ENCODE measurements around the gene ZNRD2. TPM values are rescaled to one million over a fixed set of nuclear protein-coding genes. Genes with fewer than 3 reads are reported as not detected.
"Not testable (repeated sequence)": the region's sequence is repeated elsewhere in the genome, so short reads cannot be mapped to it uniquely, and the experiment has no call there.

Gene ZNRD2
- total RNA-seq, 1 donor from 2014 or later, result 94.6 TPM

- DNase-seq (ENCODE audit: low spot score), result no peak
- Mint-ChIP-seq H3K9me3 (no peaks in the 10 kb centered on the region), H3K27ac (peak overlapping the region; percentile 31), H3K4me3 (no peak overlapping the region), H3K27me3 (ENCODE audit: insufficient read depth) (no peaks in the 10 kb centered on the region), H3K4me1 (ENCODE audit: low read depth) (peaks cover 53% of the 10 kb centered on the region), H3K36me3 (ENCODE audit: low read depth) (peaks cover 5% of the 10 kb centered on the region)
- intact Hi-C loops (cut with micrococcal nuclease), result no loop called here
Measured at GRCh38 chr11:65562020-65562419, 8.3 kb upstream of the ZNRD2 start.

DNA sequence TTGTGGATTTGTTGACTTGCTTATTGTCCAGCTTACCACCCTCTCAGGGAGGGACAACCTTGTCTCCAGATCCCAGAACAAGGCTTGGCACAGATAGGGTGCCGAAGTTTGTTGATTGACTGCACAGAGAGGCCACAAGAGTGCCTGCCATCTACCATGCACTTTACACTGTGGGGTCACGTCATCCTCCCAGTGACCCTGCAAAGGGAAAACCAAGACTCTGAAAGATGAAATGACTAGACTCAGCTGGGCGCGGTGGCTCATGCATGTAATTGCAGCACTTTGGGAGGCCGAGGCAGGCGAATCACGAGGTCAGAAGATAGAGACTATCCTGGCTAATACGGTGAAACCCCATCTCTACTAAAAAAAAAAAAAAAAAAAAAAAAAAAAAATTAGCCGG is 7.5 kb upstream of the ZNRD2 start:
- Mint-ChIP-seq H3K27me3 (ENCODE audit: insufficient read depth) (no peaks in the 10 kb centered on the region), H3K4me3 (no peak overlapping the region), H3K4me1 (ENCODE audit: low read depth) (peaks cover 49% of the 10 kb centered on the region), H3K27ac (no peak overlapping the region), H3K9me3 (no peaks in the 10 kb centered on the region), H3K36me3 (ENCODE audit: low read depth) (peaks cover 5% of the 10 kb centered on the region)
- DNase-seq (ENCODE audit: low spot score), result no peak
- intact Hi-C loops (cut with micrococcal nuclease), result no loop called here

GRCh38 chr11:65563601-65564000 is 6.7 kb upstream of the ZNRD2 start:
- H3K27ac Mint-ChIP-seq, result no peak overlapping the region
- H3K4me1 Mint-ChIP-seq (ENCODE audit: low read depth), result peaks cover 57% of the 10 kb centered on the region
- intact Hi-C loops (cut with micrococcal nuclease), result no loop called here
- no peak for DNase-seq (ENCODE audit: low spot score)
- no peaks in the 10 kb centered on the region for H3K9me3 Mint-ChIP-seq
- peaks cover 10% of the 10 kb centered on the region for H3K36me3 Mint-ChIP-seq (ENCODE audit: low read depth)
- H3K4me3 Mint-ChIP-seq, result no peak overlapping the region
- H3K27me3 Mint-ChIP-seq (ENCODE audit: insufficient read depth), result no peaks in the 10 kb centered on the region

- Mint-ChIP-seq H3K36me3 (ENCODE audit: low read depth) (peaks cover 13% of the 10 kb centered on the region), H3K27ac (peak overlapping the region; percentile 89), H3K4me1 (ENCODE audit: low read depth) (peaks cover 54% of the 10 kb centered on the region), H3K4me3 (peak overlapping the region; percentile 56)
- intact Hi-C loops (cut with micrococcal nuclease); DNase-seq (ENCODE audit: low spot score); H3K27me3 Mint-ChIP-seq (ENCODE audit: insufficient read depth); H3K9me3 Mint-ChIP-seq: not testable (repeated sequence)
Measured at GRCh38 chr11:65564879-65565559, 5.3 kb upstream of the ZNRD2 start.

DNA sequence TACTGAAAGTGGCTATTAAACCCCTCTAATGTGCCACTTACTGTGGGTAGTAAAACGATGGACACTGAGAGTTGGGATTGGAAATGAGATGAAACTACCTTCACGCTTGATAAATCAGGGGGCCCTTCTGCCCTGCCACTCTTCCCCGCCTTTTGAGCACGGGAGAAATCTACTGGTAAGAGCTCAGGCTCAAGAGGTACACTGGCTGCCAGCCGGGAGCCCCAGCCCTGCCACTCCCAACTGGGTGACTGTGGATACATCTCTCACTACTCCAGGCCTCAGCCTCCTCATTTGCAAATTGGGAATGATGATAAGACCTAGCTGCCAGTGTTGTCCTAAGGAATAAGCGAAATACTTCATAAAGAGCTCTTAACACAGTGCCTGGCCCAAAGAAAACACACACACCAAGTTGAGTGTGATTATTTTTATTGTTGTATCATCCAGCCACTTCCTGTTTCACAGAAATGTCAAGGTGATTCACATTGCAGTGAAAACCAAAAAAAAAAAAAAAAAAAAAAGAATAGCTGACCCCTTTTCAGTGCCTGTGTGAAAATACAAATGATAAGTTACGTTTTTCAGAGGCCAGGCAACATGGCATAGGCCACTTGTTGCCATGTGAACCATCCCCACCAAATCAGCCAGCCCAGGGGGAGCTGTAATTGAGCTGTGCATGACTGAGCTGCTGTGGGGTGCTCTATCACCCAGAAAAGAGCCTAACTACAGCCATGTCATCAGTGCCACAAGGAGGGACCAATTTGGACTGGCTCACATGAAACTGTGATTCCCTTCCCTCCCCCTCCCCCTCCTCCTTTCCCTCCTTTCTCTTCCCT is 4.4 kb upstream of the ZNRD2 start:
- peaks cover 46% of the 10 kb centered on the region for H3K4me1 Mint-ChIP-seq (ENCODE audit: low read depth)
- H3K9me3 Mint-ChIP-seq, result no peaks in the 10 kb centered on the region

GRCh38 chr11:65569164-65569972 is 909 bp upstream of the ZNRD2 start:
- Mint-ChIP-seq H3K9me3 (no peaks in the 10 kb centered on the region), H3K4me3 (peak overlapping the region; percentile 99), H3K36me3 (ENCODE audit: low read depth) (peaks cover 30% of the 10 kb centered on the region), H3K4me1 (ENCODE audit: low read depth) (peaks cover 64% of the 10 kb centered on the region), H3K27me3 (ENCODE audit: insufficient read depth) (no peaks in the 10 kb centered on the region), H3K27ac (peak overlapping the region; percentile 98)
- intact Hi-C loops (cut with micrococcal nuclease), result loop anchor here (1.0 kb wide), 1 partner anchor 10 kb away; no protein-coding TSS in a partner anchor
- DNase-seq (ENCODE audit: low spot score), result no peak

More for the DNA sequence above, 4.4 kb upstream of the ZNRD2 start:
- DNase-seq (ENCODE audit: low spot score), result no peak
- H3K36me3 Mint-ChIP-seq (ENCODE audit: low read depth), result peaks cover 16% of the 10 kb centered on the region
- no peaks in the 10 kb centered on the region for H3K27me3 Mint-ChIP-seq (ENCODE audit: insufficient read depth)
- intact Hi-C loops (cut with micrococcal nuclease), result no loop called here
- peak overlapping the region; percentile 56 for H3K4me3 Mint-ChIP-seq
- peak overlapping the region; percentile 89 for H3K27ac Mint-ChIP-seq

- Mint-ChIP-seq H3K27me3 (ENCODE audit: insufficient read depth) (no peaks in the 10 kb centered on the region), H3K36me3 (ENCODE audit: low read depth) (peaks cover 30% of the 10 kb centered on the region), H3K4me3 (peak overlapping the region; percentile 99), H3K9me3 (no peaks in the 10 kb centered on the region), H3K4me1 (ENCODE audit: low read depth) (peaks cover 57% of the 10 kb centered on the region), H3K27ac (peak overlapping the region; percentile 97)
- intact Hi-C loops (cut with micrococcal nuclease), result loop anchor here (2.0 to 5.0 kb wide), 6 partner anchors 75 to 694 kb away; partner anchors contain the start of genes ATG2A, EHD1, KAT5 and SAC3D1
- DNase-seq (ENCODE audit: low spot score), result no peak
Measured at GRCh38 chr11:65571420-65571819, 1.1 kb downstream of the ZNRD2 start.

DNA sequence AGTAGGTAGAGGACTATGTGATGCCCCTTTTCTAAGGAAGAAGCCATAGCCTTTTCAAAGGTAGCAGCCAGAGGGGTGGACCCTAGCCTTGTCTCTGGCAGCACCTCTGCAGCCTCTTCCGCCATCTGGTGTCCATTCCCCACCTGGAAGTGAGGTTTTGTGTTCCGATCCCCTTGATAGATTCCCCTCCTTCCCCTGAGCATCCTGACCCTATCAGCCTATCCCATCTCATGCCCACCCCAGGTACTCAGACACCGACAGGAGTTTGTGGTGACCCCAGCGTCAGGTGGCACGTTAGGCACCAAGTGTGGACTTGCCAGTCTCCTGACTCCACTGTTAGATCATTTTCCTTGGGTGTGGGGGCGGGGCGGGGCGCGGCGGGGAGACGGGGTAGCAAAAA is 1.7 kb downstream of the ZNRD2 start:
- peak overlapping the region; percentile 97 for H3K27ac Mint-ChIP-seq
- intact Hi-C loops (cut with micrococcal nuclease), result loop anchor here (2.0 to 5.0 kb wide), 6 partner anchors 75 to 695 kb away; partner anchors contain the start of genes ATG2A, EHD1, KAT5 and SAC3D1
- H3K27me3 Mint-ChIP-seq (ENCODE audit: insufficient read depth), result no peaks in the 10 kb centered on the region
- peaks cover 52% of the 10 kb centered on the region for H3K4me1 Mint-ChIP-seq (ENCODE audit: low read depth)
- H3K36me3 Mint-ChIP-seq (ENCODE audit: low read depth), result peaks cover 27% of the 10 kb centered on the region
- H3K9me3 Mint-ChIP-seq, result no peaks in the 10 kb centered on the region
- H3K4me3 Mint-ChIP-seq, result peak overlapping the region; percentile 99
- no peak for DNase-seq (ENCODE audit: low spot score)

DNA sequence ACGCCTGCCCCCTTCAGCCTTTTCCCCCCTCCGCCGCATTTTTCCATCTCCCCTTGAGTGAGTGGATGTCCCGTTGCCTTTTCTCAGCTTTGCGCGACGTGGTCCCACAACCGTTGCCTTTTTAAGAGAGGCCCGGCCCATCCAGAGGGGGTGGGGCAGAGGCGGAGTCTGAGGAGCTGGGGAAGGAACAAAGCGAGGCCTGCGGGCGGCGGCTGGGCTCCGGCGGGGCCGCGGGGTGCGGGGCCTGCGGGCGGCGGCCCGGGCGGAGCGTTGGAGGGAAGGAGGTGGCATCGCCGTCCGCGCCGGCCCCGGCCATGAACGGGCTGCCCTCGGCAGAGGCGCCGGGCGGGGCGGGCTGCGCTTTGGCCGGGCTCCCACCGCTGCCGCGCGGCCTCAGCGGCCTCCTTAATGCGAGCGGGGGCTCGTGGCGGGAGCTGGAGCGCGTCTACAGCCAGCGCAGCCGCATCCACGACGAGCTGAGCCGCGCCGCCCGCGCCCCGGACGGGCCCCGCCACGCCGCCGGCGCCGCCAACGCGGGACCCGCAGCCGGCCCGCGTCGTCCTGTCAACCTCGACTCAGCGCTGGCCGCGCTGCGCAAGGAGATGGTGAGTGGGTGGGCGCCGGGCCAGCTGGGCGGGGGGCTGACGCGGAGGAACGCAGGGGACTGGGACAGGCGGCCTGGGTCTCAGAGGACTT is 2.2 kb downstream of the ZNRD2 start, which contains the start of gene FAM89B:
Gene FAM89B (plus strand): TSS at position 183 of the 696 bp plus-strand sequence. CDS start 132 bp downstream, at position 315.
- Mint-ChIP-seq H3K9me3 (no peaks in the 10 kb centered on the region), H3K27ac (peak within 1 kb of the TSS; percentile 97), H3K4me1 (ENCODE audit: low read depth) (peaks cover 51% of the 10 kb centered on the region), H3K27me3 (ENCODE audit: insufficient read depth) (no peaks in the 10 kb centered on the region), H3K36me3 (ENCODE audit: low read depth) (peaks cover 27% of the 10 kb centered on the region), H3K4me3 (peak within 1 kb of the TSS; percentile 99)
- peak; percentile 88 for DNase-seq (ENCODE audit: low spot score)
- intact Hi-C loops (cut with micrococcal nuclease), result loop anchor here (5.0 kb wide), 3 partner anchors 530 to 695 kb away; partner anchors contain the start of genes ATG2A, EHD1 and SAC3D1

DNA sequence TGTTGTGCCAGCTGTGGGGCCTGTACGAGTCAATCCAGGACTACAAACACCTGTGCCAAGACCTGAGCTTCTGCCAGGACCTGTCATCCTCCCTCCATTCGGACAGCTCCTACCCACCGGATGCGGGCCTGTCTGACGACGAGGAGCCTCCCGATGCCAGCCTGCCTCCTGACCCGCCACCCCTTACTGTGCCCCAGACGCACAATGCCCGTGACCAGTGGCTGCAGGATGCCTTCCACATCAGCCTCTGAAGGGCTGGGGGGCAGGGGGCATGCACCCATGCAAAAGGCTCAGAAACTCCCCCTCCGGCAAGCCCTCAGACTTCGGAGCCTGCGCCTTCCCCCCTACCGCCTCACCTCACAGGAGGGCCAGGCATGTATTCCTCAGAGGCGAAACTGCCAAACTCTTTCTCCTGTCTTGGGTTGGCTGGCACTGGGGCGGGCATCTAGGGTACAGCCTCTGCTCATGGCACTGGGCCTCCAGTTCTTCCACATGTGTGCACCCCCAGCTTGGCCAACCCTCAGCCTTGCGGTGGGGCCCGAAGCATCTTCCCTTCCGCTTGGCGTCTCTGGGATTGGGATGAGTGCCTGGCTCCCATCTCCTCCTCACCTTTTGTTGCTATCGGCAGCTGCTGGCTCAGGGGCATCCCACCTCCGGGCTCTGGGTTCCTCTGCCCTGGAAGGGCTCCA is 3.3 kb downstream of the ZNRD2 start:
- H3K4me1 Mint-ChIP-seq (ENCODE audit: low read depth), result peaks cover 54% of the 10 kb centered on the region
- H3K9me3 Mint-ChIP-seq, result no peaks in the 10 kb centered on the region
- H3K36me3 Mint-ChIP-seq (ENCODE audit: low read depth), result peaks cover 27% of the 10 kb centered on the region
- H3K27me3 Mint-ChIP-seq (ENCODE audit: insufficient read depth), result no peaks in the 10 kb centered on the region
- peak overlapping the region; percentile 89 for H3K27ac Mint-ChIP-seq
- DNase-seq (ENCODE audit: low spot score), result no peak
- peak overlapping the region; percentile 89 for H3K4me3 Mint-ChIP-seq
- intact Hi-C loops (cut with micrococcal nuclease), result loop anchor here (1.0 to 5.0 kb wide), 6 partner anchors 33 to 696 kb away; partner anchors contain the start of genes ATG2A, BANF1, EHD1 and EIF1AD

- intact Hi-C loops (cut with micrococcal nuclease), result loop anchor here (1.0 to 5.0 kb wide), 6 partner anchors 34 to 697 kb away; partner anchors contain the start of genes ATG2A, BANF1, EHD1 and EIF1AD
- peak; percentile 92 for DNase-seq (ENCODE audit: low spot score)
- H3K4me1 Mint-ChIP-seq (ENCODE audit: low read depth), result peaks cover 50% of the 10 kb centered on the region
- peak overlapping the region; percentile 89 for H3K27ac Mint-ChIP-seq
- H3K9me3 Mint-ChIP-seq, result no peaks in the 10 kb centered on the region
- peaks cover 26% of the 10 kb centered on the region for H3K36me3 Mint-ChIP-seq (ENCODE audit: low read depth)
- H3K27me3 Mint-ChIP-seq (ENCODE audit: insufficient read depth), result no peaks in the 10 kb centered on the region
- H3K4me3 Mint-ChIP-seq, result peak overlapping the region; percentile 89
Measured at GRCh38 chr11:65574109-65574810, 4.0 kb downstream of the ZNRD2 start.
